HG03558 (cell line): Measurements from ENCODE around the gene SUGCT.

Experiments used
- ATAC-seq: cut with Tn5 transposase; IDR thresholded peaks from one replicate; pipeline ENCODE4 v1.9.1; 2021; ENCODE audit warnings: moderate number of reproducible peaks; ENCODE audit not compliant: unreplicated experiment; ENCODE audit errors: extremely low read depth

SUGCT gene

GRCh38 chr7:40439686-40440085, 304.9 kb downstream of the SUGCT start:
- ATAC-seq = no peak

- no peak for ATAC-seq
Measured at GRCh38 chr7:40447345-40447744, 312.5 kb downstream of the SUGCT start.

- ATAC-seq = no peak
Measured at GRCh38 chr7:40455485-40455884, 320.7 kb downstream of the SUGCT start.

GRCh38 chr7:40457776-40458480, 323.1 kb downstream of the SUGCT start:
- ATAC-seq = no peak

- ATAC-seq = no peak
Measured at GRCh38 chr7:40463446-40463845, 328.6 kb downstream of the SUGCT start.

GRCh38 chr7:40468891-40469864, 334.4 kb downstream of the SUGCT start:
- no peak for ATAC-seq

GRCh38 chr7:40470091-40470592, 335.3 kb downstream of the SUGCT start:
- no peak for ATAC-seq

- ATAC-seq = no peak
Measured at GRCh38 chr7:40470817-40471216, 336.0 kb downstream of the SUGCT start.

GRCh38 chr7:40471891-40472290, 337.1 kb downstream of the SUGCT start:
- no peak for ATAC-seq

GRCh38 chr7:40474790-40475680, 340.2 kb downstream of the SUGCT start:
- peak; percentile 97 for ATAC-seq

GRCh38 chr7:40475681-40475982, 340.8 kb downstream of the SUGCT start:
- ATAC-seq = no peak

GRCh38 chr7:40477094-40477493, 342.3 kb downstream of the SUGCT start:
- no peak for ATAC-seq

GRCh38 chr7:40482845-40483244, 348.0 kb downstream of the SUGCT start:
- no peak for ATAC-seq

- no peak for ATAC-seq
Measured at GRCh38 chr7:40483630-40484029, 348.8 kb downstream of the SUGCT start.

GRCh38 chr7:40489844-40490602, 355.2 kb downstream of the SUGCT start:
- ATAC-seq = no peak

- ATAC-seq = no peak
Measured at GRCh38 chr7:40490603-40490924, 355.8 kb downstream of the SUGCT start.

GRCh38 chr7:40492946-40493345, 358.1 kb downstream of the SUGCT start:
- ATAC-seq = no peak

- ATAC-seq = no peak
Measured at GRCh38 chr7:40493609-40494051, 358.8 kb downstream of the SUGCT start.

GRCh38 chr7:40498924-40499510, 364.2 kb downstream of the SUGCT start:
- no peak for ATAC-seq
